SU-DHL-6 (cell line): ENCODE data around the gene LAMC3.

Experiments
- H2AFZ ChIP-seq: fragments of 200-600 bp; sonication (generic); 2 replicates; pipeline ENCODE4 v1.6.1; 2014; ENCODE audit warnings: low read depth, mild to moderate bottlenecking, moderate library complexity, mixed read lengths, antibody characterized with exemption, low read length; ENCODE audit not compliant: severe bottlenecking
- H3F3A ChIP-seq: fragments of 200-600 bp; shearing (Covaris generic); 2 replicates; pipeline ENCODE4 v1.6.0; 2016; ENCODE audit warnings: antibody characterized with exemption, mild to moderate bottlenecking; ENCODE audit not compliant: insufficient read depth
- H3K27ac ChIP-seq: fragments of 200-600 bp; sonication (generic); 2 replicates; pipeline ENCODE4 v1.5.1; 2016; ENCODE audit warnings: low read depth, mild to moderate bottlenecking, low read length, moderate library complexity, mixed read lengths
- H3K27me3 ChIP-seq: fragments of 200-600 bp; sonication (generic), shearing (Covaris generic); 2 replicates; pipeline ENCODE4 v1.6.0; 2014; ENCODE audit warnings: mild to moderate bottlenecking, low read length
- H3K36me3 ChIP-seq: fragments of 200-600 bp; sonication (generic); 2 replicates; pipeline ENCODE4 v1.6.1; 2014; ENCODE audit warnings: mild to moderate bottlenecking, low read length, mixed read lengths
- H3K4me2 ChIP-seq: fragments of 300-600, 200-600 bp; shearing (Covaris generic), sonication (generic); 2 replicates; pipeline ENCODE4 v1.6.0; 2014; ENCODE audit warnings: low read length, low read depth, mild to moderate bottlenecking; ENCODE audit not compliant: poor library complexity, severe bottlenecking
- H3K4me3 ChIP-seq: fragments of 200-600 bp; sonication (generic); 2 replicates; pipeline ENCODE4 v1.5.1; 2014; ENCODE audit warnings: antibody characterized with exemption, low read length, mild to moderate bottlenecking, mixed read lengths; ENCODE audit not compliant: insufficient read depth, poor library complexity, severe bottlenecking
- H3K79me2 ChIP-seq: fragments of 200-600 bp; sonication (generic); 2 replicates; pipeline ENCODE4 v1.6.1; 2014; ENCODE audit warnings: mild to moderate bottlenecking, low read length, moderate library complexity; ENCODE audit not compliant: insufficient read depth
- H3K9ac ChIP-seq: fragments of 200-600 bp; sonication (generic); 2 replicates; pipeline ENCODE4 v1.7.0; 2014; ENCODE audit warnings: mild to moderate bottlenecking, low read length
- H3K9me2 ChIP-seq: fragments of 200-600 bp; sonication (generic); replicated peaks from 2 replicates; pipeline ENCODE4 v1.6.1; 2014; ENCODE audit warnings: low read length; ENCODE audit not compliant: insufficient read depth
- H3K9me3 ChIP-seq: fragments of 200-600 bp; sonication (generic); 2 replicates; pipeline ENCODE4 v1.6.1; 2014; ENCODE audit warnings: low read length, mixed read lengths; ENCODE audit not compliant: insufficient read depth
- H4K20me1 ChIP-seq: fragments of 200-600 bp; sonication (generic); 2 replicates; pipeline ENCODE4 v1.6.1; 2014; ENCODE audit warnings: low read depth, mild to moderate bottlenecking, antibody characterized with exemption, low read length, moderate library complexity, mixed read lengths
- CTCF ChIP-seq: fragments of 200-600 bp; sonication (generic); IDR thresholded peaks from one replicate; pipeline ENCODE4 v1.5.1; 2017; ENCODE audit warnings: antibody characterized with exemption, mild to moderate bottlenecking, low read length, moderate library complexity; ENCODE audit not compliant: insufficient read depth, poor library complexity, severe bottlenecking
- EZH2phosphoT487 ChIP-seq: fragments of 200-600 bp; sonication (generic), shearing (Covaris generic); conservative IDR thresholded peaks from 2 replicates; pipeline ENCODE4 v1.6.1; 2018; ENCODE audit warnings: mild to moderate bottlenecking, antibody characterized with exemption, low read length, moderate library complexity, mixed read lengths

LAMC3 gene

DNA sequence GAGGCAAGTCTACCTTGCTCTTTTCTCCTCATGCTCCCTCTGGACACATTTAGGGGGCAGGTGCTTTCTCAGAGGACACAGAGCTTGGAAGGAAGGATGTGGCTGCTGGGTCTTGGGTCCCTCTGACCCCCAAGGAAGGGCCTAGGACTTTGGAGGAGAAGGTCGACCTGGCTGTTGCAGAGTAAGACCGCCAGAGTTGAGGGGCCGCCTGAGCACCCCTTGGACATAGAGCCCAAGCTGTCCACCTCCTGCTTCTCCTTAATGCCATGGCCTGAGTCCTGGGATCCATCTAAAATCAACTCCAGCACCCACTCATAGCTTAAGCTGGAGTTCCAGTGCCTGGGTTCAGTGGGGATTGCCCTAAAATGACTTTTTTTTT lies 20.6 kb downstream of the LAMC3 start:
- no peak overlapping the region for H3K27ac ChIP-seq

GRCh38 chr9:131030239-131031004 lies 21.4 kb downstream of the LAMC3 start:
- Histone ChIP-seq H3K36me3 (no peaks in the 10 kb centered on the region), H3K27me3 (no peaks in the 10 kb centered on the region), H3K79me2 (no peaks in the 10 kb centered on the region), H3F3A (no peaks in the 10 kb centered on the region), H2AFZ (no peak overlapping the region), H4K20me1 (no peaks in the 10 kb centered on the region), H3K9me3 (no peaks in the 10 kb centered on the region), H3K9ac (no peak overlapping the region), H3K4me3 (no peak overlapping the region), H3K4me2 (no peak overlapping the region), H3K9me2 (no peaks in the 10 kb centered on the region), H3K27ac (no peak overlapping the region)
- no peak for TF ChIP-seq EZH2phosphoT487
- TF ChIP-seq CTCF: no peak

More for the DNA sequence above, 20.6 kb downstream of the LAMC3 start:
- Histone ChIP-seq H3K9me3 (no peaks in the 10 kb centered on the region), H3K4me3 (no peak overlapping the region), H3K4me2 (no peak overlapping the region), H3K27me3 (no peaks in the 10 kb centered on the region), H4K20me1 (no peaks in the 10 kb centered on the region), H2AFZ (no peak overlapping the region), H3K36me3 (no peaks in the 10 kb centered on the region), H3K79me2 (no peaks in the 10 kb centered on the region), H3K9ac (no peak overlapping the region), H3F3A (no peaks in the 10 kb centered on the region), H3K9me2 (no peaks in the 10 kb centered on the region)
- TF ChIP-seq EZH2phosphoT487 (no peak), CTCF (no peak)

- H3K27me3 ChIP-seq: no peaks in the 10 kb centered on the region
Measured at GRCh38 chr9:131031005-131031641, 22.1 kb downstream of the LAMC3 start.

More at GRCh38 chr9:131031005-131031641, 22.1 kb downstream of the LAMC3 start:
- Histone ChIP-seq H2AFZ (no peak overlapping the region), H3K36me3 (no peaks in the 10 kb centered on the region), H3K9ac (no peak overlapping the region), H3K9me3 (no peaks in the 10 kb centered on the region), H3K4me2 (no peak overlapping the region), H3K4me3 (no peak overlapping the region), H4K20me1 (no peaks in the 10 kb centered on the region), H3F3A (no peaks in the 10 kb centered on the region), H3K9me2 (no peaks in the 10 kb centered on the region), H3K27ac (no peak overlapping the region), H3K79me2 (no peaks in the 10 kb centered on the region)
- no peak for TF ChIP-seq EZH2phosphoT487
- no peak for TF ChIP-seq CTCF
